HepG2 (cell line): ENCODE data around the gene SLC16A4. TPM values are rescaled to one million over a fixed set of nuclear protein-coding genes. Genes with fewer than 3 reads are reported as not detected.

Experiments
- CHD4 ChIP-seq: fragments of 200-600 bp; sonication (generic); IDR thresholded peaks from 2 replicates; pipeline ENCODE4 v1.7.0; 2017; ENCODE audit warnings: mild to moderate bottlenecking, low read length, borderline replicate concordance
- DR1 ChIP-seq: sonication (generic); formaldehyde crosslinking; IDR thresholded peaks from 2 replicates; pipeline ENCODE4 v1.8.0; 2021; ENCODE audit warnings: mild to moderate bottlenecking, missing genetic modification reagents, inconsistent platforms
- GPN1 ChIP-seq: sonication (generic); formaldehyde crosslinking; IDR thresholded peaks from 2 replicates; pipeline ENCODE4 v1.5.1; 2020; ENCODE audit warnings: missing genetic modification reagents, borderline replicate concordance
- HNF1B ChIP-seq: sonication (generic); formaldehyde crosslinking; IDR thresholded peaks from 2 replicates; pipeline ENCODE4 v1.5.1; 2020; ENCODE audit warnings: mild to moderate bottlenecking, moderate library complexity, missing genetic modification reagents
- RNF219 ChIP-seq: sonication (generic); formaldehyde crosslinking; IDR thresholded peaks from 2 replicates; pipeline ENCODE4 v1.5.0; 2020; ENCODE audit warnings: mild to moderate bottlenecking, missing genetic modification reagents
- STAT6 ChIP-seq: sonication (generic); formaldehyde crosslinking; IDR thresholded peaks from 2 replicates; pipeline ENCODE4 v1.4.0; 2020; ENCODE audit warnings: missing genetic modification reagents, mild to moderate bottlenecking, borderline replicate concordance
- TFAP4 ChIP-seq: sonication (generic); IDR thresholded peaks from 2 replicates; pipeline ENCODE4 v1.6.1; 2016; ENCODE audit warnings: low read depth, borderline replicate concordance
- TSC22D2 ChIP-seq: sonication (generic); formaldehyde crosslinking; IDR thresholded peaks from 2 replicates; pipeline ENCODE4 v1.5.1; 2020; ENCODE audit warnings: missing genetic modification reagents, mild to moderate bottlenecking, borderline replicate concordance
- ZNF136 ChIP-seq: sonication (generic); formaldehyde crosslinking; IDR thresholded peaks from 2 replicates; pipeline ENCODE4 v1.8.1; 2022; ENCODE audit warnings: low read depth, mild to moderate bottlenecking, moderate library complexity, missing genetic modification reagents
- ZNF318 ChIP-seq: sonication (generic); formaldehyde crosslinking; IDR thresholded peaks from 2 replicates; pipeline ENCODE4 v1.4.0; 2020; ENCODE audit warnings: mild to moderate bottlenecking, missing genetic modification reagents
- polyA plus RNA-seq, 8 experiments: library from polyadenylated mRNA; depleted of rRNA in 3 of 8; stranded (reverse) in 7 of 8; unstranded in 1 of 8; fragments of >200 nt; fragmentation: Illumina TruSeq in 4 of 8; extraction: Trizol in 4 of 8; gene quantifications; 2 replicates each; pipeline versions ENCODE4 v1.2.1 to v1.2.3, GENCODE V29; 2011 to 2016; ENCODE audit warnings: low read depth in 4 of 8, missing spikeins in 1 of 8, mixed read lengths in 1 of 8; ENCODE audit not compliant: insufficient read depth in 1 of 8
- total RNA-seq, 5 experiments: library from RNA; depleted of rRNA; stranded (reverse); fragments of >200 nt; fragmentation: Illumina TruSeq; extraction: Trizol; gene quantifications; 2 replicates each; pipeline ENCODE4 v1.2.3, GENCODE V29; 2016; ENCODE audit warnings: low read depth in 1 of 5

The SLC16A4 gene
- total and polyA plus RNA-seq, 2 of the 13 experiments (the other 11 are each of a cell fraction or from before 2014, with no cell fraction given): 1.1 to 1.5 TPM

- TF ChIP-seq TFAP4 (peak; percentile 17; the same call in 1 of the 2 replicates), DR1 (CRISPR knock-in tag) (peak; percentile 82), RNF219 (CRISPR knock-in tag) (peak; percentile 69; the same call in 1 of the 2 replicates), ZNF318 (CRISPR knock-in tag) (peak; percentile 59; the same call in 1 of the 2 replicates), STAT6 (no peak), HNF1B (CRISPR knock-in tag) (peak; percentile 96), CHD4 (no peak), GPN1 (no peak; the same call in 1 of the 2 replicates), TSC22D2 (CRISPR knock-in tag) (peak; percentile 28; the same call in 1 of the 2 replicates), ZNF136 (no peak)
Measured at GRCh38 chr1:110407260-110408210, 16.7 kb upstream of the SLC16A4 start, which contains the start of gene LAMTOR5 (continued).
